AG04449 (cell line): ENCODE results near the gene GALNTL6.

Source experiments
- CTCF ChIA-PET: fragments of 350-600 bp; formaldehyde crosslinking; extraction: SDS; loops from one replicate; lab custom pipeline; 2021; ENCODE audit warnings: antibody characterized with exemption; lab: Yijun Ruan, JAX
- POLR2A ChIA-PET: fragments of 400-600, 350-600 bp; formaldehyde crosslinking; extraction: SDS; loops from one replicate; lab custom pipeline; 2020; ENCODE audit warnings: antibody characterized with exemption, inconsistent platforms; lab: Yijun Ruan, JAX
- DNase-seq: peaks from one replicate; pipeline ENCODE4 v3.0.0-alpha.2; 2010; ENCODE audit warnings: low read depth, low spot score
- H3K4me3 ChIP-seq: 2 replicates; pipeline ENCODE4 v1.5.1; 2011; ENCODE audit warnings: low read depth, mild to moderate bottlenecking, control low read depth, low read length
- CTCF ChIP-seq: IDR thresholded peaks from one replicate; pipeline ENCODE4 v1.5.1; 2011; ENCODE audit warnings: mild to moderate bottlenecking, moderate library complexity, low read length, control low read depth, inconsistent platforms; ENCODE audit not compliant: insufficient read depth; ENCODE audit errors: missing control alignments

GALNTL6 gene

GRCh38 chr4:172480471-172480870 lies 667.3 kb downstream of the GALNTL6 start:
- no peak for DNase-seq
- POLR2A ChIA-PET: no interaction called here
- CTCF ChIA-PET: no interaction called here
- H3K4me3 ChIP-seq: no peak overlapping the region
- TF ChIP-seq CTCF: no peak

- DNase-seq: no peak
- ChIA-PET POLR2A (no interaction called here), CTCF (no interaction called here)
- TF ChIP-seq CTCF: no peak
- no peak overlapping the region for H3K4me3 ChIP-seq
Measured at GRCh38 chr4:172481802-172482508, 668.8 kb downstream of the GALNTL6 start.

GRCh38 chr4:172485007-172485406 lies 671.8 kb downstream of the GALNTL6 start:
- ChIA-PET POLR2A (no interaction called here), CTCF (no interaction called here)
- no peak for TF ChIP-seq CTCF
- no peak for DNase-seq
- H3K4me3 ChIP-seq: no peak overlapping the region

GRCh38 chr4:172486531-172486930 lies 673.3 kb downstream of the GALNTL6 start:
- no peak for TF ChIP-seq CTCF
- no peak overlapping the region for H3K4me3 ChIP-seq
- CTCF ChIA-PET: no interaction called here
- POLR2A ChIA-PET: no interaction called here
- DNase-seq: no peak

- POLR2A ChIA-PET: no interaction called here
- TF ChIP-seq CTCF: no peak
- no peak for DNase-seq
- CTCF ChIA-PET: no interaction called here
- H3K4me3 ChIP-seq: no peak overlapping the region
Measured at GRCh38 chr4:172489861-172490260, 676.7 kb downstream of the GALNTL6 start.

DNA sequence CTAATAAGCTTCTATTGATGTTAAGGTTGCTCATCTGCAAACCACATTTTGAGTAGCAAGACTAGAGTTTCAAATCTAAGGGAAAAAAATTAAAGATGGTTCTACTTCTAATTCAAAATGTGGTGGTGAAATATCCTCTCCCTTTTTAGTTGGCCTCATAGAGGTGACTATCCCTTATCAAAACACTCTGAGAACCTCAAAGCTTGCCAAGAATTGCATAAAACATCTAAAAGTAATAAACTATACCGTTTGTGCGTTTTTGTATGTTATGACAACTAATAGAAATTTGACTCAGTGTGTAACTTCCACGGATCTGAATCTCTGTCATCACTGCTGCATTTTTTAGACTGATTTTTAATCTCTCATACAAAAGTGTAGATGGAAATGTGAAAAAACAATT lies 682.6 kb downstream of the GALNTL6 start:
- ChIA-PET POLR2A (no interaction called here), CTCF (no interaction called here)
- no peak overlapping the region for H3K4me3 ChIP-seq
- DNase-seq: no peak
- no peak for TF ChIP-seq CTCF
